Measurements from ENCODE around the gene SLC35F1.

DNA sequence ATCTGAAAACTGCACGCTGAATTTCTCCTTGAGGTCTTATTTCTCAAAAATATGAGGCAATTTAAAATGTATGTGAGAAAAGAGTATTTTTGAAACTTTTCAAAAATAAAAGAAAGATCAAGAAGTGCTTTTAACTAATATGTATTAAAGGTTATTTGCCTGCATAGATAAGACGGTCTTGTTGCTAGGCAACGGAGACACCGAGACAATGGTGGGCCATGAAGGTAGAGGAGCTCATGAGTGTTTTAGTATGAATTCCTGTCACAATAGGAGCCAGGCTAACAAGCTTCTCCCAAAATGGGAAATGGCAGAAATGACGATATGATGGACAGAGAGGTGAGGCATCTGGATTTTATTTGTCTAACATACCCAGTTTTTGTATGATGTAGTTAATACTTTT lies 308.2 kb downstream of the SLC35F1 start:
- no peak for TF ChIP-seq SUZ12 (IDR thresholded peaks at IDR 0.05; ENCODE audit: extremely low read depth, insufficient read depth, insufficient read length)
- TF ChIP-seq YY1 (IDR thresholded peaks at IDR 0.05; ENCODE audit: insufficient read depth, insufficient read length) = no peak
